GM12878 (cell line): ENCODE results near the gene KDSR.

Experiments
- CREB1 ChIP-seq: IDR thresholded peaks from 2 replicates; pipeline ENCODE4 v1.6.1; 2012; ENCODE audit warnings: low read depth, mild to moderate bottlenecking, inconsistent platforms
- CTCF ChIP-seq, 3 experiments: IDR thresholded peaks in 2 of 3; conservative IDR thresholded peaks in 1 of 3; 2 replicates each; pipeline ENCODE4 v1.5.1; 2011; ENCODE audit warnings: low read depth in 3 of 3, low read length in 3 of 3, mild to moderate bottlenecking in 3 of 3, control low read depth in 2 of 3, moderate library complexity in 2 of 3, inconsistent platforms in 1 of 3, mixed read lengths in 1 of 3; ENCODE audit not compliant: control insufficient read depth in 2 of 3, insufficient read depth in 1 of 3; ENCODE audit errors: extremely low read depth in 1 of 3
- HDAC2 ChIP-seq: fragments of 200-600 bp; sonication (generic); IDR thresholded peaks from 2 replicates; pipeline ENCODE4 v1.6.1; 2017
- JUNB ChIP-seq: IDR thresholded peaks from 2 replicates; pipeline ENCODE4 v1.6.1; 2016; ENCODE audit warnings: antibody characterized with exemption, mild to moderate bottlenecking
- POLR2A ChIP-seq: IDR thresholded peaks from 2 replicates; pipeline ENCODE4 v1.6.1; 2011; ENCODE audit warnings: low read depth, mild to moderate bottlenecking, low read length
- RAD51 ChIP-seq: fragments of 450-650 bp; IDR thresholded peaks from 2 replicates; pipeline ENCODE4 v1.6.1; 2016; ENCODE audit warnings: moderate library complexity, mild to moderate bottlenecking, inconsistent platforms
- RCOR1 ChIP-seq: conservative IDR thresholded peaks from 2 replicates; pipeline ENCODE4 v1.6.1; 2012; ENCODE audit warnings: low read depth, low read length, improper control_type of control experiment
- RELA ChIP-seq: fragments of 450-650 bp; IDR thresholded peaks from 2 replicates; pipeline ENCODE4 v1.8.0; 2014; ENCODE audit warnings: borderline replicate concordance; ENCODE audit not compliant: partially characterized antibody
- SIN3A ChIP-seq: IDR thresholded peaks from 2 replicates; pipeline ENCODE4 v1.6.1; 2012; ENCODE audit warnings: low read depth, low read length, improper control_type of control experiment
- SPI1 ChIP-seq: IDR thresholded peaks from 2 replicates; pipeline ENCODE4 v1.6.1; 2011; ENCODE audit warnings: low read depth, mild to moderate bottlenecking, low read length, moderate library complexity, borderline replicate concordance; ENCODE audit not compliant: insufficient read depth
- SREBF2 ChIP-seq: IDR thresholded peaks from 2 replicates; pipeline ENCODE4 v1.6.1; 2012; ENCODE audit warnings: mild to moderate bottlenecking, low read length
- TCF12 ChIP-seq: IDR thresholded peaks from 2 replicates; pipeline ENCODE4 v1.6.1; 2011; ENCODE audit warnings: low read depth, mild to moderate bottlenecking, low read length
- ZBTB40 ChIP-seq: fragments of 450-650 bp; IDR thresholded peaks from 2 replicates; pipeline ENCODE4 v1.6.1; 2016; ENCODE audit warnings: mild to moderate bottlenecking, moderate library complexity, borderline replicate concordance

- TF ChIP-seq TCF12, result no peak
- no peak for TF ChIP-seq RCOR1
- no peak for TF ChIP-seq JUNB
- TF ChIP-seq CREB1, result no peak
- TF ChIP-seq POLR2A, result no peak
- TF ChIP-seq ZBTB40, result no peak
- TF ChIP-seq SIN3A, result no peak
- no peak for TF ChIP-seq SREBF2
- no peak for TF ChIP-seq RELA
- TF ChIP-seq SPI1, result no peak
- TF ChIP-seq HDAC2, result no peak
- TF ChIP-seq RAD51, result no peak
- no peak for TF ChIP-seq CTCF (IDR thresholded peaks at IDR 0.05 in 2 of 3, conservative IDR thresholded peaks at IDR 0.05 in 1 of 3; ENCODE audit: control insufficient read depth in 2 of 3, extremely low read depth in 1 of 3, insufficient read depth in 1 of 3, low read depth in 3 of 3, low read length in 3 of 3)
Measured at GRCh38 chr18:63397349-63397748, 30.3 kb upstream of the KDSR start.
